HG02885 (cell line): Measurements from ENCODE around the gene TPRX1.
"Not testable (repeated sequence)": the region's sequence is repeated elsewhere in the genome, so short reads cannot be mapped to it uniquely, and the experiment has no call there.

Experiments
- ATAC-seq: cut with Tn5 transposase; IDR thresholded peaks from one replicate; pipeline ENCODE4 v1.9.1; 2021; ENCODE audit warnings: mild to moderate bottlenecking; ENCODE audit not compliant: unreplicated experiment, poor library complexity

Gene TPRX1

GRCh38 chr19:47804451-47804850 is at the start of gene TPRX1:
TPRX1 (minus strand) TSS chr19:47804551; CDS start chr19:47804539, 12 bp downstream.
- ATAC-seq, result not testable (repeated sequence)

- ATAC-seq, result no peak
Measured at GRCh38 chr19:47853003-47853402, 48.7 kb upstream of the TPRX1 start.

GRCh38 chr19:47848823-47849473 is 44.6 kb upstream of the TPRX1 start:
- ATAC-seq, result no peak

- ATAC-seq, result no peak
Measured at GRCh38 chr19:47848425-47848822, 44.1 kb upstream of the TPRX1 start.

GRCh38 chr19:47842941-47843340 is 38.6 kb upstream of the TPRX1 start:
- ATAC-seq, result no peak

- ATAC-seq, result no peak
Measured at GRCh38 chr19:47839913-47840312, 35.6 kb upstream of the TPRX1 start.

GRCh38 chr19:47839411-47839810 is 35.1 kb upstream of the TPRX1 start:
- ATAC-seq, result no peak

- no peak for ATAC-seq
Measured at GRCh38 chr19:47836038-47836437, 31.7 kb upstream of the TPRX1 start.

- no peak for ATAC-seq
Measured at GRCh38 chr19:47832723-47833122, 28.4 kb upstream of the TPRX1 start.

GRCh38 chr19:47826800-47827199 is 22.4 kb upstream of the TPRX1 start:
- ATAC-seq, result no peak

- ATAC-seq, result no peak
Measured at GRCh38 chr19:47824396-47824795, 20.0 kb upstream of the TPRX1 start.

- no peak for ATAC-seq
Measured at GRCh38 chr19:47821460-47822020, 17.2 kb upstream of the TPRX1 start, which contains the start of gene CRX. CRX (plus strand) TSS chr19:47821937; CDS start chr19:47834444, 12,507 bp downstream.

GRCh38 chr19:47820410-47820809 is 16.1 kb upstream of the TPRX1 start:
- no peak for ATAC-seq

GRCh38 chr19:47819858-47820257 is 15.5 kb upstream of the TPRX1 start:
- no peak for ATAC-seq

- ATAC-seq, result not testable (repeated sequence)
Measured at GRCh38 chr19:47818221-47818620, 13.9 kb upstream of the TPRX1 start.

GRCh38 chr19:47816270-47816669 is 11.9 kb upstream of the TPRX1 start:
- not testable (repeated sequence) for ATAC-seq

- ATAC-seq, result no peak
Measured at GRCh38 chr19:47813995-47814328, 9.6 kb upstream of the TPRX1 start.

GRCh38 chr19:47813304-47813994 is 9.1 kb upstream of the TPRX1 start:
- no peak for ATAC-seq

- ATAC-seq, result no peak
Measured at GRCh38 chr19:47806435-47806834, 2.1 kb upstream of the TPRX1 start.

GRCh38 chr19:47805313-47805712 is 962 bp upstream of the TPRX1 start:
- ATAC-seq, result no peak

GRCh38 chr19:47803671-47804070 is 680 bp downstream of the TPRX1 start:
- ATAC-seq, result not testable (repeated sequence)

GRCh38 chr19:47803148-47803547 is 1.2 kb downstream of the TPRX1 start:
- ATAC-seq, result not testable (repeated sequence)
